ENCODE data around the gene PRRG2.

The PRRG2 gene

GRCh38 chr19:49553451-49554271 is 27.5 kb upstream of the PRRG2 start:
- peak in 1 of 2 donors; percentile 74 for DNase-seq
- Mint-ChIP-seq H3K27ac (peak overlapping the region; percentile 81 to 96), H3K9me3 (no peaks in the 10 kb centered on the region), H3K27me3 (no peaks in the 10 kb centered on the region), H3K4me1 (peaks cover 83% of the 10 kb centered on the region), H3K4me3 (peak overlapping the region; percentile 57 to 80)
- ATAC-seq, result peak; percentile 83

DNA sequence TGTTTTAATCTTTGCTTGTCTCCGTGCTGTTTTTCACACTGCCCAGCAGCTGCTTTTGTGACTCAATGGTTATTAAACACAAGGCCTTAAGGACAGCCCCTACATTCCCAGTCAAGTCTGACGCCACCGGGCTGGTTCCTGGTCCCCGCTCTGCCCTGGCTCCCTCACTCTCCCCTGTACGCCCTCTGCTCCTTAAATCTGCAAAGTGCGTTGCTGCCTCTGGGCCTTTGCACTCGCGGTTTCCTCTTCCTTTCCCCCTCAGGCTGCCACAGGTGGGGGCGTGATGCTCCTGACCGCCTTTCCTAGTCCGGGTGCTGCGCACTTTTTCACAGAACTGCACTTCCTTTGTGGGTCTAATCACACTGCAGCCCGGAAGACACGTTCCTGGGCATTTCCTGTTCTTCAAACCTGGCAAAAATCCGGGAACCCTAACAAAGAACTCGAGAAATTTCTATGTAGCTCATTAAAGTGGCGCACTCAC is 26.4 kb upstream of the PRRG2 start:
- DNase-seq (peak in 1 of 2 donors; percentile 55), ATAC-seq (no peak)
- Mint-ChIP-seq H3K4me3 (peak overlapping the region; percentile 72 to 77), H3K4me1 (peaks cover 83% of the 10 kb centered on the region), H3K9me3 (no peaks in the 10 kb centered on the region), H3K27me3 (no peaks in the 10 kb centered on the region), H3K27ac (peak overlapping the region; percentile 71 to 89)

DNA sequence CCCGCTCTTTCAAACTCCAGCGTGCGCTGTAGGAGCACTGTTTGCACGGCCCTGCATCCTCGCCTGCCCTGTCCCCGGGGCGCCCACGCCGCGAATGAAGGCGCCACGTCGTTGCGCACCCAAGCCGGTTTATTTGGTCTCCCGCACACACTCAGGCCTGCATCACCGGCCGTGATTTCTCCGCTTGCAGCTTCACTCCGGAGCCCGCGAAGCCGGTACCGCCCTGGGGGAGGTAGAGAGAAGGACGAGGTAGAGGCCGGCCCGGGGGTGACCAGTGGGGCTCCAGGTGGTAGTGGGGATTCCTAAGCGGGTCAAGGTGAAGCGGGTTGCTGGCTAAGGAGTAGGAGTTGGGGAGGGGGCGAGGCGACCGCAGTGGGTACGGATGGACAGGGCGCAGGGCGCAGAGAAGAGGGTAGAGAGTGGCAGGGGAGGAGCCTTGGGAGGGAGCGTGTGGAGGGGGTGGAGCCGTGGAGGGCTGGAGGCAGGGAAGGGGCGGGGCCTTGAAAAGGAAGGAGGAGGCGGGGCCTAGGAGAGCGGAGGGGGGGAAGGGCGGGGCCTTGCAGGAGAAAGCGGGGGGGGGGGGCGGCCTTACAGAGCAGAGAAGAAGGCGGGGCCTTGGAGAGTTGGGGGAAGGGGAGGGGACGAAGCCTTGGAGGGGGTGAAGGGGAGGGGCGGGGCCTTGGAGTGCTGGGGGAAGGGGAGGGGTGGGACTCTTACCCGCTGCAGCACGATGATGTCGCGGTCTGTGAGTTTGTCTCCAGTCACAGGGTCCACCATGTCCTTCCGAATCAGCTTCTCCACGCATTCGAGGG is 25.3 kb upstream of the PRRG2 start:
- peak overlapping the region; percentile 6 to 95 for H3K27ac Mint-ChIP-seq
- H3K27me3 Mint-ChIP-seq, result no peaks in the 10 kb centered on the region
- H3K4me1 Mint-ChIP-seq, result peaks cover 92% of the 10 kb centered on the region
- DNase-seq (peak; percentile 82), ATAC-seq (peak; percentile 57)
- H3K4me3 Mint-ChIP-seq, result peak overlapping the region; percentile 74 to 77
- H3K9me3 Mint-ChIP-seq, result no peaks in the 10 kb centered on the region

DNA sequence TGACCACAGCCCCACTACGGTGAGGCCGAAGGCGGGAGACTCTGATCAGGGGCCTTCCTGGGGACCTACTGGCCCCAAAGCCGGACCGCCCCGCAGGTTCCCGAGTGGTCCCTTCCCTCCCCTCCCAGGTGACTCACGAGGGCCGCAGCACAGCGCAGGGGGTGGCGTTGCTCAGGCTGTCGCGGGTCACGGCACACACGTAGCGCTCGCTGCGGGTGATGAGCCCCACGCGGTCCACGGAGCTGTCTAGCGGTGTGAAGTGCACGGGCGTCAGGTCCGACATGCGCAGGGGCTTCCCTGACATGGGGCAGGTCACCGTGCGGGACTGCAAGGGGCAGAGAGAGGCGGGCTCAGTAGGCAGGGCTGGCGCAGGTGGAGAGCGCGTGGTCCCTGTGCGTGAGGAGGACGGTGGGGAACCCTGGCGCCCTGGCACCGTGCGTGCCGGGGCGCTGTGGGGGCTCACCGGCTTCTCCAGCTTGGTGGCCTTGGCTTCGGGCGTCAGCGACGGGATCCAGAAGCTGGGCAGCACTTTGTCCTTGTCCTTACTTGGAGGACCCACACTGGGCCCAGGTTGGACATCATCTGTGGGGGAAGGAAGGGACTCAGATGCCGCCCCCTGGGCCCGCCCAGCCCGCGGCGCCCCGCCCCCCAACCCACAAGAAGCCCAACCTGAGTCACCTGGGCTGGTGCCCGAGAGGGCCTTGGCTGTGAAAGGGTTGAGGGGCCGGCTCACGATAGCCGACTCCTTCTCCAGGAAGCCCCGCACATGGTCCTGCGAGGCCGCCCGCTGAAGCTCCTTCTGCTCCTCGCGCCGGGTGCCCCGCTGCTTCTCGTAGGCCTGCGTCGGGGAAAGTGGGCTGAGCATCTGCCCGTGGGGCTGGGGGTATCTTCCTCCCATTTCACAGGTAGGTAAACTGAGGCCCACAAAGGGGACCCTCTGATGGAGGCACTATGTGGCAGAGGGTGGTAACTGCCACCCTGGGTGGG is 24.4 kb upstream of the PRRG2 start:
- DNase-seq, result peak; percentile 49 to 53
- peak; percentile 27 for ATAC-seq
- peak overlapping the region; percentile 63 to 74 for H3K4me3 Mint-ChIP-seq
- no peaks in the 10 kb centered on the region for H3K9me3 Mint-ChIP-seq
- H3K27ac Mint-ChIP-seq, result peak overlapping the region; percentile 6 to 95
- no peaks in the 10 kb centered on the region for H3K27me3 Mint-ChIP-seq
- peaks cover 97% of the 10 kb centered on the region for H3K4me1 Mint-ChIP-seq

DNA sequence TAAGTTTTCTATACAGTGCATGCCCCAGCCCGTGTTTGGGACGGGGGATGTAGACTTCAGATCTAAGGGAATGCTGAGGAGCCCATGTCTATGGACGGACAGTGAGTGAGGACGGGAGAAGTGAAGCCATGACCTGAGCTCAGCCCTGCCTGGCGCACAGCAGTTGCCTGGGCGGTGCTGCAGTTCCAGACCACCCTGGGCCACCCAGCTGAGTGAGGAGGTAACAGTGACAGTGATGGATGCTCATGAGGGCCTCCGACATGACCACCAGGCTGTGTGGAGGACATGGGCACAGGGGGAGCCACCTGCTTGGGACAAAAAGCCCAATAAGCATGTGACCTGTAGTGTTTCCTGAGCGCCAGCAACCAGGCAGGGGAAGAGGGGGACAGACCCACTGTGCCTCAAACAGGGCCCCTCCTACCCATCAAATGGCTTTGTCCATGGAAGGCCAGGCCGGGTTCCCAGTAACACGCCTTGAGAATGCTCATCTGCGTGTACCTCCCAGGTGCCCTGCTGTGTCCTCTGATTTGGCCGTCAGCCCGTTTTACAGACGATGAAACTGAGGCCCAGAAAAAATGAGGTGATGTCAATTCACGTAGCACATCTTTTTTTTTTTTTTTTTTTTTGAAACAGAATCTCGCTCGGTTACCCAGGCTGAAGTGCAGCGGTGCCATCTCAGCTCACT is 23.3 kb upstream of the PRRG2 start:
- no peak for ATAC-seq
- peak overlapping the region; percentile 13 to 50 for H3K27ac Mint-ChIP-seq
- H3K4me3 Mint-ChIP-seq, result peak overlapping the region; percentile 63 to 74
- no peaks in the 10 kb centered on the region for H3K9me3 Mint-ChIP-seq
- no peaks in the 10 kb centered on the region for H3K27me3 Mint-ChIP-seq
- peaks cover 97% of the 10 kb centered on the region for H3K4me1 Mint-ChIP-seq
- DNase-seq, result no peak

DNA sequence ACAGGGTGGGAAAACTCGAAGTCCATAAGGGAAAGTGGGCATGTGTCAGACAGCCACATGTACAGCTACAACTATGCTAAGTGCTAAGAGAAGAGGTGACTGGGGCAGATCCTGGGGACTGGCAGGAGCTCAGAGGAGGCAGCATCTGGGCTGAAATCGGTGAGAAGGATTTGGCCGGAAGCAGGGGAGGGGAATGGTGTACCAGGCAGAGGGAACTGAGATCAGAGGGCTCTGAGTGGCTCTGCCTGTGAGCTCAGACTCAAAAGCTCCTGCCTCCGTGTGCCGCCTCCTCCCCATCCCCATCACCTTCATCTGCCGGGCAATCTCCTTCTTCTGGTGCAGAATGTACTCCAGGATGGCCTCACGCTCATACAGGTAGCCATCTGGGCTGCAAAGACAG is 22.5 kb upstream of the PRRG2 start:
- H3K27me3 Mint-ChIP-seq, result no peaks in the 10 kb centered on the region
- DNase-seq (peak in 1 of 2 donors; percentile 39), ATAC-seq (no peak)
- H3K27ac Mint-ChIP-seq, result peak overlapping the region; percentile 67 to 86
- H3K4me1 Mint-ChIP-seq, result peaks cover 97% of the 10 kb centered on the region
- H3K9me3 Mint-ChIP-seq, result no peaks in the 10 kb centered on the region
- peak overlapping the region; percentile 77 to 81 for H3K4me3 Mint-ChIP-seq

DNA sequence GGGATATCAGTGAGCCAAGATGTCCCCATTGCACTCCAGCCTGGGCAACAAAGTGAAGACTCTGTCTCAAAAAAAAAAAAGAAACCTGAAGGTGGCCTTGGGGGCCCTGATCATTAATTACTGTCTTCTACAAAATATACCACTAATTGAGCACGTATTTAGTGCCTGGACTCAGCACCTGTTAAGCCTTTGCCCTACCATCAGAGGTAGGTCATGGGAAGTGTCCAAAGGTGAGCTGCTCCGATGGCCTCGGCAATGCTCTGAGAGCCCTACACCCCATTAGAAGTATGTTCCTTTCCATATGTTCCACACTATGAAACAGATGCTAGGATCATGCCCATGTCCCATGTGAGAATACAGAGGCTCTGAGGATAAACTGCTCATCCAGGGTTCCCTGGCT is 21.7 kb upstream of the PRRG2 start:
- H3K27ac Mint-ChIP-seq, result peak overlapping the region; percentile 94 to 95

DNA sequence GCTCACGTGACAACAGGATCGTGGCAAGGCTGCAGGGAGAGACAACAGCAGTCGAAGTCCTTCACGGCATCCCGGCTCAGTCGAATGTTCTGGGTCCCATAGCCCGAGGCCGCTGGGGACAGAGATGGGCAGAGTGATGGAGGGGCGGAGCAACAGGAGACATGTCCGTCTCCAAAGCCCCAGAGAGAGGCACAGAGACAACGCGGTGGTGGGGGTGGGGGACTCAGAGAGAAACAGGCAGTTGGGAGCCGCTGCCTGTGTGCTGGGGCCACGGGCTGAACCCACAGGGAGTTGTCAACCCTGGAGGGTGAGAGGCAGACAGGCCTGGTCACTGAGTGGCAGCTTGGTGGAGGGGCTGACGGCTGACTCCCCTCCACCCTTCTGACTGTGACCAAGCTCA is 21.2 kb upstream of the PRRG2 start:
- Mint-ChIP-seq H3K27ac (peak overlapping the region; percentile 94 to 95), H3K27me3 (no peaks in the 10 kb centered on the region), H3K4me1 (peaks cover 97% of the 10 kb centered on the region), H3K9me3 (peaks cover 0 to 4% of the 10 kb centered on the region in 2 donors), H3K4me3 (peak overlapping the region; percentile 77 to 81)
- ATAC-seq (peak; percentile 20), DNase-seq (no peak)

More for the DNA sequence above, 21.7 kb upstream of the PRRG2 start:
- no peak for DNase-seq
- Mint-ChIP-seq H3K4me1 (peaks cover 97% of the 10 kb centered on the region), H3K9me3 (no peaks in the 10 kb centered on the region), H3K4me3 (peak overlapping the region; percentile 77 to 81), H3K27me3 (no peaks in the 10 kb centered on the region)
- no peak for ATAC-seq

- peak; percentile 18 for ATAC-seq
- peak overlapping the region; percentile 77 to 81 for H3K4me3 Mint-ChIP-seq
- H3K9me3 Mint-ChIP-seq, result peaks cover 0 to 9% of the 10 kb centered on the region in 2 donors
- DNase-seq, result peak in 1 of 2 donors; percentile 42
- no peaks in the 10 kb centered on the region for H3K27me3 Mint-ChIP-seq
- peaks cover 97% of the 10 kb centered on the region for H3K4me1 Mint-ChIP-seq
- peak overlapping the region; percentile 94 to 95 for H3K27ac Mint-ChIP-seq
Observed at GRCh38 chr19:49560358-49560900, 20.7 kb upstream of the PRRG2 start.

GRCh38 chr19:49564616-49565045 is 16.5 kb upstream of the PRRG2 start:
- H3K4me3 Mint-ChIP-seq, result peak overlapping the region; percentile 13 to 29
- ATAC-seq (peak; percentile 72), DNase-seq (peak in 1 of 2 donors; percentile 43)
- peak overlapping the region; percentile 11 to 67 for H3K27ac Mint-ChIP-seq
- no peaks in the 10 kb centered on the region for H3K27me3 Mint-ChIP-seq
- peaks cover 0 to 9% of the 10 kb centered on the region in 2 donors for H3K9me3 Mint-ChIP-seq
- H3K4me1 Mint-ChIP-seq, result peaks cover 96% of the 10 kb centered on the region

DNA sequence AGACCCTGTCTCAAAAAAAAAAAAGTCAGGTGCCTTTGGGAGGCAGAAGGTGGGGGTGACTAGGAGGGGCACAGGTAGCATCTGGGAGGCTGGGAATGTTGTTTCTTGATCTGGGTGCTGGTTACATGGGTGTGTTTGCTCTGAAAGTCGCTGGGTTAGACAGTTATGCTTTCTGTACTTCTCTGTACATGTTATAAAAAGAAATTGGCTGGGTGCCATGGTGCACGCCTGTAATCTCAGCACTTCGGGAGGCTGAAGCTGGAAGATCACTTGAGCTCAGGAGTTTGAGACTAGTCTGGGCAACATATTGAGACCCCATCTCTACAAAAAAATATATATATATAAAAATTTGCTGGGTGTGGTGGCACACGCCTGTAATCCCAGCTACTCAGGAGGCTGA is 15.9 kb upstream of the PRRG2 start:
- H3K9me3 Mint-ChIP-seq, result peaks cover 0 to 9% of the 10 kb centered on the region in 2 donors
- DNase-seq (no peak), ATAC-seq (no peak)
- H3K4me1 Mint-ChIP-seq, result peaks cover 96% of the 10 kb centered on the region
- no peaks in the 10 kb centered on the region for H3K27me3 Mint-ChIP-seq
- peak overlapping the region in 1 of 2 donors; percentile 30 for H3K27ac Mint-ChIP-seq
- H3K4me3 Mint-ChIP-seq, result peak overlapping the region; percentile 13 to 29

GRCh38 chr19:49566302-49566701 is 14.8 kb upstream of the PRRG2 start:
- Mint-ChIP-seq H3K27me3 (no peaks in the 10 kb centered on the region), H3K4me1 (peaks cover 96% of the 10 kb centered on the region), H3K9me3 (peaks cover 0 to 9% of the 10 kb centered on the region in 2 donors), H3K4me3 (no peak overlapping the region), H3K27ac (no peak overlapping the region)
- DNase-seq, result no peak
- no peak for ATAC-seq

GRCh38 chr19:49567861-49568441 is 13.2 kb upstream of the PRRG2 start:
- ATAC-seq (peak; percentile 83), DNase-seq (peak; percentile 60 to 62)
- peaks cover 0 to 9% of the 10 kb centered on the region in 2 donors for H3K9me3 Mint-ChIP-seq
- H3K27me3 Mint-ChIP-seq, result no peaks in the 10 kb centered on the region
- H3K4me1 Mint-ChIP-seq, result peaks cover 83% of the 10 kb centered on the region
- peak overlapping the region; percentile 12 to 73 for H3K27ac Mint-ChIP-seq
- H3K4me3 Mint-ChIP-seq, result peak overlapping the region; percentile 58 to 65

Measured in stimulated activated naive CD8-positive, alpha-beta T cell treated with anti-CD3 and anti-CD28 coated beads, Interleukin-15, amount 100 ng/mL, for 72 hours (primary cell).